GM19372 (cell line): ENCODE data around the gene HNRNPF.
A peak's percentile ranks its signal among the peaks of the same experiment; 100 is the strongest.

Experiments used
- ATAC-seq: cut with Tn5 transposase; IDR thresholded peaks from one replicate; pipeline ENCODE4 v1.9.1; 2021; ENCODE audit warnings: mild to moderate bottlenecking, low read depth, moderate library complexity; ENCODE audit not compliant: unreplicated experiment

Gene HNRNPF

GRCh38 chr10:43383204-43383971, 25.6 kb downstream of the HNRNPF start:
- no peak for ATAC-seq

- no peak for ATAC-seq
These were observed 28.3 kb downstream of the HNRNPF start for GRCh38 chr10:43380610-43381222.

GRCh38 chr10:43377424-43377883, 31.5 kb downstream of the HNRNPF start:
- ATAC-seq, result no peak

DNA sequence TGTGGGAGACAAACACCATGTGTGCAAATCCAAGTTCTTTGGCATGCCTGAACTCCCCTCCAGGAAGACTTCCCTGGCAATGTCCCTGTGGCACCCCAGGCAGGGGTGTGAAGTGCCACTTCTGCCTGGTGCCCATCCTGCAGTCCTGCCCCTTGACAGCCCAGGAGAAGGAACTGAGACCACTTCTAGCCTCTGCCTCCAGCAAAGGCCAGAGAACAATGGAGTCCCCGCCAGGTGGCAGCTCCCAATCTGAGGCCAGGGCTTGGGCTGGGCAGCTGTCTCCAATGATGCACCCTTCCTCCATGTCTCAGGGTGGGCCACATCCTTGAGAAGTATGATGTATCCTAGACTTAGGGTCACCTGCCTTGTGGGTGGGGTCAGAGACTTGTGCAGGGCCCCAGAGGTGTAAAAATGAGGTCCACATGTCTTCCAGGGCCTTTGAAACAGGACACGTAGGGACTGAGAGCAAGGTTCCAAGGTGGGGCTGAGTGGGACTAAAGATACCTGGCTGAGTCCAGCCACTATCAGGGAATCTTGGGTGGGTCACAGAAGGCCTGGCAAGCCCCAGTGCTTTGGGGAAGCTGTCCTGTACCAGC, 32.1 kb downstream of the HNRNPF start:
- no peak for ATAC-seq

GRCh38 chr10:43376046-43376635, 32.8 kb downstream of the HNRNPF start:
- ATAC-seq, result no peak

GRCh38 chr10:43375401-43376020, 33.5 kb downstream of the HNRNPF start:
- ATAC-seq, result no peak

DNA sequence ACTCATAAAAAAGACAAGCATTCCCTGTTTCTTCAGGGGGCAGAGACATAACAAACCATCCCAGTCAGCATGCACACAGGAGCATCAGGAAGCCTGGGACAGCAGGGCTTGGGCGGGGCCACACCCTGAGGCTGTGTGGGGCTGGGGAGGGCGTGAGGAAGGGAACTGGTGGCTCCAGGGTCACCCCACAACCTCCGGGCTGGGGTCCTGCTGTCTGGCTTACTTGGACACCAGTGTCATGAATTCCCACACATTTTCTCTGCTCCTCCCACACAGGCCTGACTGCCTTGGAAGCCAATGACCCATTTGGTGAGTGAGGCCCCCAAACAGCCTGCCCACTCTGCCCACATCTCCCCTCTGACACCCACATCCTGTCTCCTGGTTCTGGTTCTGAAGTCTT, 34.8 kb downstream of the HNRNPF start:
- ATAC-seq, result no peak

- ATAC-seq, result no peak
These were observed 35.5 kb downstream of the HNRNPF start for GRCh38 chr10:43373461-43373860.

DNA sequence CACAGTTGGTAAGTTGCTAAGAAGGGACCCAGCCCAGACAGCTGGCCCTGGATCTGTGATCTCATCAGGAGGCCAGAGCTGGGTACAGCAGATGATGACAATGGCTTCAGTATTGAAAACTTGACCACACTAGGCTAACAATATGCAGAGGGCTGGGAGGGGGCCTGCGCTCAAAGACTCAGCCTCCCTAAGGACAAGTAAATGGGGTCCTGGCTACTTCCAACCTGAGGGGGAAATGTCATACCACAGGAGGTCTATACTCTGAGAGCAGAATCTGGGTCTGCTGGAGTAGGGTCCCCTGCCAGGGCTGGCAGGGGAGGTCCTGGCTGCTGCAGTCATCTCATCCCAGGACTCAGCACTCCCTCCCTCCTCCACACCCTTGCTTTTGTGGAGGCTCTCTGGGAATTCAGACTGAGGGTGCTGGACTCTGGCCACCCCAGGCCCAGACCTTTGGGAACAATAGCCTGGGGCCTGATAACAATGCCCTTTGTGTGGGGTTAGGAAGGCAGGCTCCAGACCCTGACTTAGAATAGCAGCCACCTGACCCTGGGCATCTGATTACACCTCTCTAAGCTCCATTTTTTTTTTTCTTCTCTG, 36.1 kb downstream of the HNRNPF start:
- ATAC-seq, result no peak

DNA sequence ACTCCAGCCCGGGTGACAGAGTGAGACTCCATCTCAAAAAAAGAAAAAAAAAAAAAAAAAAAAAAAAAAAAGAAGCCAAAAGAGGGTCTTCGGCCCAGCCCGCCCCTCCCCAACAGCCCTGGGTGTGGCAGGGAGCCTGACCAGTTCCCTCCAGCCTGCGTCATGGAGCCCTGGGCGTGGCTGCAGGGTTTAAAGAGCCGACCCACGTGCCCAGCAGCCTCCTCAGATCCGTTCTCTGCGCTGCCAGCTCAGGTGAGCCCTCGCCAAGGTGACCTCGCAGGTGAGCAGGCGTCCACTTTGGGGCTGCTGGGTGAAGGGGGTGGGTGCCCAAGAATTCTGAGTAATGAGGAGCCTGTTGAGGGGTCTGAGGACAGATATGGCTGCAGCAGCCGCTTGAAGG, 37.6 kb downstream of the HNRNPF start, which contains the start of gene FXYD4:
FXYD4 (plus strand) TSS at position 219 of the 400 bp plus-strand sequence. CDS start 2,111 bp downstream, outside the sequence.
- ATAC-seq, result no peak

DNA sequence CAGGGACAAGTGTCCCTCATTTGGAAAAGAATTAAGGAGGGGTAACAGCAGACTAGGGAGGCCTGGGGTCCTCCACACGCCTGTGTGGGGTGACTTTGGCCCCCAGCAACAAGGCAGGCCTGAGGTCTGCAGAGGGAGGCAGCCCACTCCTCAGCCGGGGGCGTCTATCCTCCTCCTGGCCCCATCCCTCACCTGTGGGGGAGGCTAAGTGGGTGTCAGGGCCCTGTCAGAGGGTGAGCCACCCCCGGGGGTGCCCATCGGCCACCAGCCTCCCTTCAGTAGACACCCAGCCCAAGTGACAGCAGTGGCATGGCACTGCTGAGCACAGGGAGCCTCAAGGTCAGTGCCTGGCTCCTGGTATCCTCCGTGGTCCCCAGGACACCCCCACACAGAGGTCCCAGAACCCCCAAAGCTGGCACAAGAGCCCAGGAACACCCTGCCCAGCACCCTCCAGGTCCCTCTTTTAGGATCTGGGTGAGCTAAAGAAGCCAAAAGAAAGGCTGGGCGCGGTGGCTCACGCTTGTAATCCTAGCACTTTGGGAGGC, 38.2 kb downstream of the HNRNPF start:
- ATAC-seq, result no peak

DNA sequence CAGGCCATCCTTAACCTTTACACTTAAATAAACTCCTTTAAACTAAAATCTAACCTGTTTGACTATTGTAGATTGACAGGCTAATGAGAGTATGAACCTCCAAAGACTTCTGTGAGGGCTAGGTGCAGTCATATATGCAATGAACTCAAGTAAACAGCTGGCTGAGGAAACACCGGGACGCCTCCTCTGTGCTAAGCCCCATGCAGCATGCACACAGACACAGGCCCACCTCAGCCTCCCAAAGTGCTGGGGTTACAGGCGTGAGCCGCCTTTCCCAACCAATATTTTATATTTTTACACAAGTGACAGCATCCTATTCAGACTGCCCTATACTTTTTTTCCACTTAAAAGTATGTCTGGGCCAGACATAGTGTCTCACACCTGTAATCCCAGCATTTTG, 39.1 kb downstream of the HNRNPF start:
- ATAC-seq, result no peak

- no peak for ATAC-seq
These were observed 44.0 kb downstream of the HNRNPF start for GRCh38 chr10:43365001-43365400.

DNA sequence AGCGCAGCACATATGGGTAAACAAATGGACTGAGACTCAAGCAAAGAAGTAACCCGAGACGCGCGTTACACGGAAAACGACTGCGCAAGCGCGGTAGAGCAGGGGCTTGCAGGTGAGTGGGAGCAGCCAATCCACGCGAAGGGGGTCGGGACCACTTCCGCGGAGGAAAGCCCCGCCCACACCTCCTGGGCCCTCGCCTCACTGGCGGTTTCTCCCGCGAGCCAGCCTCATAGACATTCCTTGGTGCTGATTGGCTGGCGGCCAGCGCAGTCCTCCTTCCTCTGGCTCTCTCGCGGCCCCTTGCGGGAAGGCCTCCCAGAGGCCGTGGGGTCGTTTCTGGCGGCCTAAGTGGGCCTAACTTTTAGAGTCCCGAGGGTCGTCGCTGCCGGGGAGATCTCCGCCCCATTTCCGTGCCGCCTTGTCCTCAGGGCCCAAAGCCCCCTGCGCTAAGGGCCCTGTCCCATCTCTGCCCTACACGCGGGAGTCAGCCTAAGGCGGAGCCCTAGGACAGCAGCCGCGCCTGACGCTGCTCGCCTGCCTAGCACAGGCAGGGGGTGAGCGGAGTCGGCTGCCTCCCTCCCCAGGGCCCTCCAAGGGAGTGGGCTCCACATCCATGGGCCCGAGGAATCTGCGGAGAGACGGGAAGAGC, 46.7 kb downstream of the HNRNPF start:
- peak; percentile 98 for ATAC-seq

GRCh38 chr10:43361547-43362190, 47.3 kb downstream of the HNRNPF start:
- no peak for ATAC-seq

DNA sequence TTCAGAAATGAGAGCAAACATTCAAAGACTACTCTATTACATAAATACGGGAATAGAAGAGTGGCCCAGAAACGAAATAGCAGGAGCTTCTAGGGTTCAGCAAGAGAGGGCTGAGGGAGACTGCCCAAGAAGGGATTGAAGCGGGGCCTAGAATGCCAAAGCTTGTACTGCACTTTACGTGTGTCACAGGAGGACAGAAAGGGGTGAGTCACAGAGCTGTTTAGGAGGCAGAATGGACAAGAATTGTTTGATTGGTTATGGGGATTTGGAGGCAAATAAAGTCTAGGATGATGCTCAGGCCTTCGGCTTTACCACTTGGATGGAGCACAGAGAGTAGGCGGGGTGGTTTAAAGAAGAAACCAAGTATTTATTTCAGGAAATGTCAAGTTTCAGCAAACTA, 48.9 kb downstream of the HNRNPF start:
- no peak for ATAC-seq

GRCh38 chr10:43355749-43356371, 53.1 kb downstream of the HNRNPF start:
- ATAC-seq, result no peak

DNA sequence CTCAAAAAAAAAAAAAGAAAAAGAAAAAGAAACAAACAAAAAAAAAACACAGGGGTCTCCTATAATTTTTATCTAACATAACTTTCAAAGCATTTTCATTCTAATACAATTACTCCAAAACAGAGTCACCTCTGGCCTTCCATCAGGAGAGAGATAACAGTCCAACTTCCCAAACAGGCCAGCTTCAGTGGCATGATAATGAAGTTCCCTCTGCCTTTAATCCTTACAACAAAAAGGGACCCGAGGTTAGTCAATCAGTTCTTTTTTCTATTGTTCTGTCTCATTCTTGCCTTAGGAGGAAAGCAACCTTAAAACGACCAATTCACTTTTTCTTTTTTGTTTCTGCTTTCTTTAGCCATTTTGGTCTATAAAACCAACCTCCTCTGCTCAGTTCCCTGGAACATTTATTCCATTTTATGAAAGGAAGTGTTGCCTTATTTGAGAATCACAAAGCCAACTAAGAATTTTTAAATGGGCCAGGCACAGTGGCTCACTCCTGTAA, 54.1 kb downstream of the HNRNPF start:
- ATAC-seq, result no peak

DNA sequence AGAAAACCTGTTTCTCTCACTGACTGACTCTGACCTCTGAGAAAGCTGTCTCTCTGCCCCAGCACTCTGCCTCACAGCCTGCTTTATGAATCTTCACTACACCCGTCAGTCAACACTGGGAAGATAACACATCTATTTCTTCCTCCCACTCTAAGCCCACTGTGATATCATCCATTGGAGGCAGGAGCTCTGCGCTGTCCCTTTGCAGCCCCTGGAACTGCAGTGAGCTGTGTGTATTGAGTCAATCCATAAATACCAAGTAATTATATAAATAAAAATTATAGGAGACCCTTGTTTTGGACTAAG, 54.7 kb downstream of the HNRNPF start:
- no peak for ATAC-seq
